ENCODE data around the gene KLHL35.

DNA sequence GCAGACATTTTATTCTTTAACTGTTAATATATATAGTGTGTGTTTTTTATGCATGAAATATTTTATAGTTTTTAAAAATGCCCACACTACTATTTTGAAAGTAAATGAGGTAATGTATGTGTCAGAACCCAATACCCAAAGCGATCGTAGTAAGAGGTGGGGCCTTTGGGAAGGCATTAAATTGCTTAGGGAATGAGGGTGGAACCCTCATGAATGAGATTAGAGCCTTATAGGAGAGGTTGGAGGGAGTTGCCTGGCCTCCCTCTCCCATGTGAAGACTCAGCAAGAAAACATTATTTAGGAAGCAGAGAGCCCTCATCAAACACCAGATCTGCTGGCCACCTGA is 11.1 kb downstream of the KLHL35 start:
- no peak for TF ChIP-seq SUZ12 (IDR thresholded peaks at IDR 0.05; ENCODE audit: extremely low read depth, insufficient read depth, insufficient read length)
- no peak for TF ChIP-seq ZNF274 (IDR thresholded peaks at IDR 0.05; ENCODE audit: low read depth, low read length)
- no peak for TF ChIP-seq YY1 (IDR thresholded peaks at IDR 0.05; ENCODE audit: insufficient read depth, insufficient read length)

All from NT2/D1 (cell line).